WTC11 (cell line): ENCODE data around the gene C1QL4. TPM values are rescaled to one million over a fixed set of nuclear protein-coding genes. Genes with fewer than 3 reads are reported as not detected.

Source experiments
- ATAC-seq: fragments of 200-7000 bp; cut with Tn5 transposase; 2 replicates; pipeline ENCODE4 v1.10.0; 2021; ENCODE audit warnings: mild to moderate bottlenecking, moderate library complexity
- CTCF ChIA-PET: fragments of 300-600 bp; sonication (Branson Sonifier 250); formaldehyde crosslinking; loops from one replicate; lab custom pipeline; 2021; ENCODE audit warnings: antibody characterized with exemption; lab: Charles Lee
- POLR2A ChIA-PET: fragments of 350-600 bp; sonication (Branson Sonifier 250); formaldehyde crosslinking; loops from one replicate; lab custom pipeline; 2021; ENCODE audit warnings: antibody characterized with exemption; lab: Charles Lee
- DNase-seq: peaks from one replicate; pipeline ENCODE4 v3.0.0; 2021; ENCODE audit warnings: low spot score
- H3K27ac Mint-ChIP-seq: 2 replicates; pipeline ENCODE4 v1.8.0; 2021; ENCODE audit warnings: mixed read lengths
- H3K27me3 Mint-ChIP-seq: 2 replicates; pipeline ENCODE4 v1.8.0; 2021; ENCODE audit warnings: low read depth, mild to moderate bottlenecking, moderate library complexity, mixed read lengths
- H3K36me3 Mint-ChIP-seq: 2 replicates; pipeline ENCODE4 v1.8.0; 2021; ENCODE audit warnings: mixed read lengths
- H3K4me1 Mint-ChIP-seq: 2 replicates; pipeline ENCODE4 v1.8.0; 2022; ENCODE audit warnings: mixed read lengths
- H3K4me3 Mint-ChIP-seq: 2 replicates; pipeline ENCODE4 v1.8.0; 2021; ENCODE audit warnings: mild to moderate bottlenecking, moderate library complexity, mixed read lengths
- H3K9me3 Mint-ChIP-seq: 2 replicates; pipeline ENCODE4 v1.8.0; 2021; ENCODE audit warnings: mixed read lengths
- ATF1 ChIP-seq: sonication (generic); formaldehyde crosslinking; IDR thresholded peaks from 2 replicates; pipeline ENCODE4 v1.8.1; 2023; ENCODE audit warnings: mild to moderate bottlenecking, moderate library complexity, missing genetic modification reagents
- ELF4 ChIP-seq: sonication (generic); formaldehyde crosslinking; IDR thresholded peaks from 2 replicates; pipeline ENCODE4 v1.8.1; 2022; ENCODE audit warnings: low read depth, mild to moderate bottlenecking, moderate library complexity, missing genetic modification reagents
- EMX1 ChIP-seq: fragments of 250-450 bp; sonication (Bioruptor Pico); IDR thresholded peaks from 2 replicates; pipeline ENCODE4 v1.8.0; 2021; ENCODE audit warnings: mild to moderate bottlenecking
- ETV6 ChIP-seq: sonication (generic); formaldehyde crosslinking; IDR thresholded peaks from 2 replicates; pipeline ENCODE4 v1.8.1; 2022; ENCODE audit warnings: mild to moderate bottlenecking, missing genetic modification reagents
- FOXJ3 ChIP-seq: sonication (generic); formaldehyde crosslinking; IDR thresholded peaks from 2 replicates; pipeline ENCODE4 v1.9.0; 2021; ENCODE audit warnings: missing genetic modification reagents, mild to moderate bottlenecking, borderline replicate concordance
- HMGA2 ChIP-seq: fragments of 250-450 bp; sonication (Bioruptor Pico); IDR thresholded peaks from 2 replicates; pipeline ENCODE4 v1.4.0; 2021; ENCODE audit warnings: mild to moderate bottlenecking, moderate library complexity
- PRRX2 ChIP-seq: fragments of 250-450 bp; sonication (Bioruptor Pico); IDR thresholded peaks from 2 replicates; pipeline ENCODE4 v1.8.0; 2021; ENCODE audit warnings: mild to moderate bottlenecking
- RELA ChIP-seq: sonication (generic); formaldehyde crosslinking; IDR thresholded peaks from 2 replicates; pipeline ENCODE4 v1.8.1; 2022; ENCODE audit warnings: missing genetic modification reagents, mild to moderate bottlenecking, borderline replicate concordance
- RORB ChIP-seq: fragments of 250-450 bp; sonication (Bioruptor Pico); IDR thresholded peaks from 2 replicates; pipeline ENCODE4 v1.9.0; 2021; ENCODE audit warnings: mild to moderate bottlenecking
- ZBTB21 ChIP-seq: sonication (generic); formaldehyde crosslinking; IDR thresholded peaks from 2 replicates; pipeline ENCODE4 v1.8.1; 2023; ENCODE audit warnings: mild to moderate bottlenecking, missing genetic modification reagents, borderline replicate concordance
- ZNF121 ChIP-seq: sonication (generic); formaldehyde crosslinking; IDR thresholded peaks from 2 replicates; pipeline ENCODE4 v1.8.0; 2023; ENCODE audit warnings: missing genetic modification reagents
- total RNA-seq: library from RNA; stranded (reverse); gene quantifications from 3 replicates; pipeline ENCODE4 v1.2.3, GENCODE V29; 2021
- TF ChIP-seq, protein P1 (sequence below): sonication (generic); formaldehyde crosslinking; IDR thresholded peaks from 2 replicates; pipeline ENCODE4 v1.8.1; 2023; ENCODE audit warnings: mild to moderate bottlenecking, moderate library complexity, missing genetic modification reagents
- TF ChIP-seq, protein P2 (sequence below): sonication (generic); formaldehyde crosslinking; IDR thresholded peaks from 2 replicates; pipeline ENCODE4 v1.8.0; 2023; ENCODE audit warnings: missing genetic modification reagents
- TF ChIP-seq, protein P3 (sequence below): fragments of 250-450 bp; sonication (Bioruptor Pico); IDR thresholded peaks from 2 replicates; pipeline ENCODE4 v1.9.0; 2021; ENCODE audit warnings: mild to moderate bottlenecking
- TF ChIP-seq, protein P4 (sequence below): sonication (generic); formaldehyde crosslinking; IDR thresholded peaks from 2 replicates; pipeline ENCODE4 v1.8.1; 2022; ENCODE audit warnings: missing genetic modification reagents, borderline replicate concordance
- TF ChIP-seq, protein P5 (sequence below): fragments of 250-450 bp; sonication (Bioruptor Pico); IDR thresholded peaks from 2 replicates; pipeline ENCODE4 v1.9.0; 2021; ENCODE audit warnings: moderate library complexity, mild to moderate bottlenecking, inconsistent platforms, borderline replicate concordance
- TF ChIP-seq, protein P6 (sequence below): sonication (generic); formaldehyde crosslinking; IDR thresholded peaks from 2 replicates; pipeline ENCODE4 v1.8.0; 2022; ENCODE audit warnings: mild to moderate bottlenecking, missing genetic modification reagents
- TF ChIP-seq, protein P7 (sequence below): sonication (generic); formaldehyde crosslinking; IDR thresholded peaks from 2 replicates; pipeline ENCODE4 v1.8.1; 2022; ENCODE audit warnings: mild to moderate bottlenecking, missing genetic modification reagents, moderate library complexity, borderline replicate concordance
- TF ChIP-seq, protein P8 (sequence below): sonication (generic); formaldehyde crosslinking; conservative IDR thresholded peaks from 2 replicates; pipeline ENCODE4 v1.8.1; 2022; ENCODE audit warnings: mild to moderate bottlenecking, missing genetic modification reagents
- TF ChIP-seq, protein P9 (sequence below): sonication (generic); formaldehyde crosslinking; IDR thresholded peaks from 2 replicates; pipeline ENCODE4 v1.8.1; 2022; ENCODE audit warnings: low read depth, mild to moderate bottlenecking, moderate library complexity, missing genetic modification reagents, borderline replicate concordance
- TF ChIP-seq, protein P10 (sequence below): sonication (generic); formaldehyde crosslinking; IDR thresholded peaks from 2 replicates; pipeline ENCODE4 v1.8.0; 2023; ENCODE audit warnings: mild to moderate bottlenecking, missing genetic modification reagents

The C1QL4 gene
- total RNA-seq, 1 experiment from 2014 or later = 1.2 TPM

DNA sequence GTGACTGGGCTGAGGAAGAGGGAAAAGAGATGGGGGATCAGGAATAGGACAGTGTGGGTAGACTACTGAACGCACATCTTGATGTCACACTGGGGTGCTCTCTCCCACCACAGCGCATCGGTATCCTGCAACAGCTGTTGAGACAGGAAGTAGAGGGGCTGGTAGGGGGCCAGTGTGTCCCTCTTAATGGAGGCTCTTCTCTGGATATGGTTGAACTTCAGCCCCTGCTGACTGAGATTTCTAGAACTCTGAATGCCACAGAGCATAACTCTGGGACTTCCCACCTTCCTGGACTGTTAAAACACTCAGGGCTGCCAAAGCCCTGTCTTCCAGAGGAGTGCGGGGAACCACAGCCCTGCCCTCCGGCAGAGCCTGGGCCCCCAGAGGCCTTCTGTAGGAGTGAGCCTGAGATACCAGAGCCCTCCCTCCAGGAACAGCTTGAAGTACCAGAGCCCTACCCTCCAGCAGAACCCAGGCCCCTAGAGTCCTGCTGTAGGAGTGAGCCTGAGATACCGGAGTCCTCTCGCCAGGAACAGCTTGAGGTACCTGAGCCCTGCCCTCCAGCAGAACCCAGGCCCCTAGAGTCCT lies 6.9 kb downstream of the C1QL4 start:
- Mint-ChIP-seq H3K9me3 (no peaks in the 10 kb centered on the region), H3K4me3 (no peak overlapping the region), H3K27ac (no peak overlapping the region), H3K36me3 (peaks cover 31% of the 10 kb centered on the region), H3K27me3 (peaks cover 38% of the 10 kb centered on the region), H3K4me1 (peaks cover 17% of the 10 kb centered on the region)
- TF ChIP-seq EMX1 (CRISPR knock-in tag) = no peak
- ChIA-PET POLR2A (interaction anchor here (0.5 to 1.7 kb wide), 3 partner anchors 37 to 1785 kb away, joined by 4 read pairs; partner anchors contain the start of gene SPATS2), CTCF (interaction anchor here (2.5 to 6.4 kb wide), 3 partner anchors 12 to 35 kb away, joined by 43 to 234 read pairs (median 122); partner anchors contain the start of gene PRPH)
- no peak for ATAC-seq
- no peak for DNase-seq

DNA sequence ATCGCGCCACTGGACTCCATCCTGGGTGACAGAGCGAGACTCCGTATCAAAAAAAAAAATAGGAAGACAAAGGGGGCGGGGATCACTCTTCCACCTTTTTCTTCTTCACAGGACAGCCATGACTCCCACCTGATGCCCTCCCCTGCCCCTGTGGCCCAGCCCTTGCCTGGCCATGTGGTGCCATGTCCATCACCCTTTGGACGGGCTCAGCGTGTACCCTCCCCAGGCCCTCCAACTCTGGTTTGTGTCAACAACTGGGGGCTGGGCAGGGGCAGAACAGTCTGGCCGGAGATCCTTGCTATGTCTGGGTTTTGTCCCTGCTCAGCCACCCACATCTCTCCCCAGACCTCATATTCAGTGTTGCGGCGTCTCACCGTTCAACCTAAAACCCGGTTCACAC lies 8.2 kb downstream of the C1QL4 start:
- ATAC-seq = no peak
- Mint-ChIP-seq H3K9me3 (no peaks in the 10 kb centered on the region), H3K36me3 (peaks cover 31% of the 10 kb centered on the region)
- TF ChIP-seq RELA (no peak), ATF1 (CRISPR knock-in tag) (no peak), PRRX2 (CRISPR knock-in tag) (no peak), RORB (CRISPR knock-in tag) (no peak), HMGA2 (CRISPR knock-in tag) (no peak), ELF4 (no peak), ZNF121 (CRISPR knock-in tag) (no peak), ZBTB21 (CRISPR knock-in tag) (no peak), ETV6 (CRISPR knock-in tag) (no peak), FOXJ3 (CRISPR knock-in tag) (no peak)
- TF ChIP-seq, protein P1, sequence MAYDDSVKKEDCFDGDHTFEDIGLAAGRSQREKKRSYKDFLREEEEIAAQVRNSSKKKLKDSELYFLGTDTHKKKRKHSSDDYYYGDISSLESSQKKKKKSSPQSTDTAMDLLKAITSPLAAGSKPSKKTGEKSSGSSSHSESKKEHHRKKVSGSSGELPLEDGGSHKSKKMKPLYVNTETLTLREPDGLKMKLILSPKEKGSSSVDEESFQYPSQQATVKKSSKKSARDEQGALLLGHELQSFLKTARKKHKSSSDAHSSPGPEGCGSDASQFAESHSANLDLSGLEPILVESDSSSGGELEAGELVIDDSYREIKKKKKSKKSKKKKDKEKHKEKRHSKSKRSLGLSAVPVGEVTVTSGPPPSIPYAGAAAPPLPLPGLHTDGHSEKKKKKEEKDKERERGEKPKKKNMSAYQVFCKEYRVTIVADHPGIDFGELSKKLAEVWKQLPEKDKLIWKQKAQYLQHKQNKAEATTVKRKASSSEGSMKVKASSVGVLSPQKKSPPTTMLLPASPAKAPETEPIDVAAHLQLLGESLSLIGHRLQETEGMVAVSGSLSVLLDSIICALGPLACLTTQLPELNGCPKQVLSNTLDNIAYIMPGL (CRISPR knock-in tag) = no peak
- TF ChIP-seq, protein P2, sequence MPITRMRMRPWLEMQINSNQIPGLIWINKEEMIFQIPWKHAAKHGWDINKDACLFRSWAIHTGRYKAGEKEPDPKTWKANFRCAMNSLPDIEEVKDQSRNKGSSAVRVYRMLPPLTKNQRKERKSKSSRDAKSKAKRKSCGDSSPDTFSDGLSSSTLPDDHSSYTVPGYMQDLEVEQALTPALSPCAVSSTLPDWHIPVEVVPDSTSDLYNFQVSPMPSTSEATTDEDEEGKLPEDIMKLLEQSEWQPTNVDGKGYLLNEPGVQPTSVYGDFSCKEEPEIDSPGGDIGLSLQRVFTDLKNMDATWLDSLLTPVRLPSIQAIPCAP = no peak
- TF ChIP-seq, protein P3, sequence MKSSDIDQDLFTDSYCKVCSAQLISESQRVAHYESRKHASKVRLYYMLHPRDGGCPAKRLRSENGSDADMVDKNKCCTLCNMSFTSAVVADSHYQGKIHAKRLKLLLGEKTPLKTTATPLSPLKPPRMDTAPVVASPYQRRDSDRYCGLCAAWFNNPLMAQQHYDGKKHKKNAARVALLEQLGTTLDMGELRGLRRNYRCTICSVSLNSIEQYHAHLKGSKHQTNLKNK (CRISPR knock-in tag) = no peak
- TF ChIP-seq, protein P4, sequence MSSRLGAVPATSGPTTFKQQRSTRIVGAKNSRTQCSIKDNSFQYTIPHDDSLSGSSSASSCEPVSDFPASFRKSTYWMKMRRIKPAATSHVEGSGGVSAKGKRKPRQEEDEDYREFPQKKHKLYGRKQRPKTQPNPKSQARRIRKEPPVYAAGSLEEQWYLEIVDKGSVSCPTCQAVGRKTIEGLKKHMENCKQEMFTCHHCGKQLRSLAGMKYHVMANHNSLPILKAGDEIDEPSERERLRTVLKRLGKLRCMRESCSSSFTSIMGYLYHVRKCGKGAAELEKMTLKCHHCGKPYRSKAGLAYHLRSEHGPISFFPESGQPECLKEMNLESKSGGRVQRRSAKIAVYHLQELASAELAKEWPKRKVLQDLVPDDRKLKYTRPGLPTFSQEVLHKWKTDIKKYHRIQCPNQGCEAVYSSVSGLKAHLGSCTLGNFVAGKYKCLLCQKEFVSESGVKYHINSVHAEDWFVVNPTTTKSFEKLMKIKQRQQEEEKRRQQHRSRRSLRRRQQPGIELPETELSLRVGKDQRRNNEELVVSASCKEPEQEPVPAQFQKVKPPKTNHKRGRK = no peak
- TF ChIP-seq, protein P5, sequence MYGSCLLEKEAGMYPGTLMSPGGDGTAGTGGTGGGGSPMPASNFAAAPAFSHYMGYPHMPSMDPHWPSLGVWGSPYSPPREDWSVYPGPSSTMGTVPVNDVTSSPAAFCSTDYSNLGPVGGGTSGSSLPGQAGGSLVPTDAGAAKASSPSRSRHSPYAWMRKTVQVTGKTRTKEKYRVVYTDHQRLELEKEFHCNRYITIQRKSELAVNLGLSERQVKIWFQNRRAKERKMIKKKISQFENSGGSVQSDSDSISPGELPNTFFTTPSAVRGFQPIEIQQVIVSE (CRISPR knock-in tag) = no peak
- TF ChIP-seq, protein P6, sequence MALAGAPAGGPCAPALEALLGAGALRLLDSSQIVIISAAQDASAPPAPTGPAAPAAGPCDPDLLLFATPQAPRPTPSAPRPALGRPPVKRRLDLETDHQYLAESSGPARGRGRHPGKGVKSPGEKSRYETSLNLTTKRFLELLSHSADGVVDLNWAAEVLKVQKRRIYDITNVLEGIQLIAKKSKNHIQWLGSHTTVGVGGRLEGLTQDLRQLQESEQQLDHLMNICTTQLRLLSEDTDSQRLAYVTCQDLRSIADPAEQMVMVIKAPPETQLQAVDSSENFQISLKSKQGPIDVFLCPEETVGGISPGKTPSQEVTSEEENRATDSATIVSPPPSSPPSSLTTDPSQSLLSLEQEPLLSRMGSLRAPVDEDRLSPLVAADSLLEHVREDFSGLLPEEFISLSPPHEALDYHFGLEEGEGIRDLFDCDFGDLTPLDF (CRISPR knock-in tag) = no peak
- TF ChIP-seq, protein P7, sequence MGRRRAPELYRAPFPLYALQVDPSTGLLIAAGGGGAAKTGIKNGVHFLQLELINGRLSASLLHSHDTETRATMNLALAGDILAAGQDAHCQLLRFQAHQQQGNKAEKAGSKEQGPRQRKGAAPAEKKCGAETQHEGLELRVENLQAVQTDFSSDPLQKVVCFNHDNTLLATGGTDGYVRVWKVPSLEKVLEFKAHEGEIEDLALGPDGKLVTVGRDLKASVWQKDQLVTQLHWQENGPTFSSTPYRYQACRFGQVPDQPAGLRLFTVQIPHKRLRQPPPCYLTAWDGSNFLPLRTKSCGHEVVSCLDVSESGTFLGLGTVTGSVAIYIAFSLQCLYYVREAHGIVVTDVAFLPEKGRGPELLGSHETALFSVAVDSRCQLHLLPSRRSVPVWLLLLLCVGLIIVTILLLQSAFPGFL = no peak
- TF ChIP-seq, protein P8, sequence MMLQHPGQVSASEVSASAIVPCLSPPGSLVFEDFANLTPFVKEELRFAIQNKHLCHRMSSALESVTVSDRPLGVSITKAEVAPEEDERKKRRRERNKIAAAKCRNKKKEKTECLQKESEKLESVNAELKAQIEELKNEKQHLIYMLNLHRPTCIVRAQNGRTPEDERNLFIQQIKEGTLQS (CRISPR knock-in tag) = no peak
- TF ChIP-seq, protein P9, sequence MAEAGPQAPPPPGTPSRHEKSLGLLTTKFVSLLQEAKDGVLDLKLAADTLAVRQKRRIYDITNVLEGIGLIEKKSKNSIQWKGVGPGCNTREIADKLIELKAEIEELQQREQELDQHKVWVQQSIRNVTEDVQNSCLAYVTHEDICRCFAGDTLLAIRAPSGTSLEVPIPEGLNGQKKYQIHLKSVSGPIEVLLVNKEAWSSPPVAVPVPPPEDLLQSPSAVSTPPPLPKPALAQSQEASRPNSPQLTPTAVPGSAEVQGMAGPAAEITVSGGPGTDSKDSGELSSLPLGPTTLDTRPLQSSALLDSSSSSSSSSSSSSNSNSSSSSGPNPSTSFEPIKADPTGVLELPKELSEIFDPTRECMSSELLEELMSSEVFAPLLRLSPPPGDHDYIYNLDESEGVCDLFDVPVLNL (CRISPR knock-in tag) = no peak
- TF ChIP-seq, protein P10, sequence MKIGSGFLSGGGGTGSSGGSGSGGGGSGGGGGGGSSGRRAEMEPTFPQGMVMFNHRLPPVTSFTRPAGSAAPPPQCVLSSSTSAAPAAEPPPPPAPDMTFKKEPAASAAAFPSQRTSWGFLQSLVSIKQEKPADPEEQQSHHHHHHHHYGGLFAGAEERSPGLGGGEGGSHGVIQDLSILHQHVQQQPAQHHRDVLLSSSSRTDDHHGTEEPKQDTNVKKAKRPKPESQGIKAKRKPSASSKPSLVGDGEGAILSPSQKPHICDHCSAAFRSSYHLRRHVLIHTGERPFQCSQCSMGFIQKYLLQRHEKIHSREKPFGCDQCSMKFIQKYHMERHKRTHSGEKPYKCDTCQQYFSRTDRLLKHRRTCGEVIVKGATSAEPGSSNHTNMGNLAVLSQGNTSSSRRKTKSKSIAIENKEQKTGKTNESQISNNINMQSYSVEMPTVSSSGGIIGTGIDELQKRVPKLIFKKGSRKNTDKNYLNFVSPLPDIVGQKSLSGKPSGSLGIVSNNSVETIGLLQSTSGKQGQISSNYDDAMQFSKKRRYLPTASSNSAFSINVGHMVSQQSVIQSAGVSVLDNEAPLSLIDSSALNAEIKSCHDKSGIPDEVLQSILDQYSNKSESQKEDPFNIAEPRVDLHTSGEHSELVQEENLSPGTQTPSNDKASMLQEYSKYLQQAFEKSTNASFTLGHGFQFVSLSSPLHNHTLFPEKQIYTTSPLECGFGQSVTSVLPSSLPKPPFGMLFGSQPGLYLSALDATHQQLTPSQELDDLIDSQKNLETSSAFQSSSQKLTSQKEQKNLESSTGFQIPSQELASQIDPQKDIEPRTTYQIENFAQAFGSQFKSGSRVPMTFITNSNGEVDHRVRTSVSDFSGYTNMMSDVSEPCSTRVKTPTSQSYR = no peak
- TF ChIP-seq, all 79 proteins: peak for 0
- Mint-ChIP-seq H3K27me3 (peaks cover 25% of the 10 kb centered on the region), H3K27ac (no peak overlapping the region), H3K4me1 (peaks cover 20% of the 10 kb centered on the region), H3K4me3 (no peak overlapping the region)
- ChIA-PET POLR2A (no interaction called here), CTCF (interaction anchor here (5.2 kb wide), 1 partner anchor 34 kb away, joined by 122 read pairs; the partner anchor contains the start of gene PRPH)
- DNase-seq = no peak
